Subcutaneous abdominal adipose tissue (tissue), 5 donors: Measurements from ENCODE around the gene TM4SF4.
"Not testable (repeated sequence)": the region's sequence is repeated elsewhere in the genome, so short reads cannot be mapped to it uniquely, and the experiment has no call there.

Source experiments
- H3K27ac ChIP-seq: one replicate; pipeline ENCODE4 v1.7.0; 2013; ENCODE audit warnings: low read depth, mild to moderate bottlenecking, inconsistent platforms, low read length, moderate library complexity
- H3K27me3 ChIP-seq, 5 donors: one replicate each; pipeline ENCODE4 v1.7.0; 2013; ENCODE audit warnings: low read length in 5 of 5, inconsistent platforms in 1 of 5; ENCODE audit not compliant: control insufficient read depth in 5 of 5, insufficient read depth in 4 of 5
- H3K36me3 ChIP-seq, 5 donors: one replicate each; pipeline ENCODE4 v1.7.0; 2013; ENCODE audit warnings: low read length in 5 of 5; ENCODE audit not compliant: control insufficient read depth in 5 of 5, insufficient read depth in 5 of 5
- H3K4me1 ChIP-seq, 5 donors: one replicate each; pipeline ENCODE4 v1.7.0; 2013; ENCODE audit warnings: low read length in 5 of 5, mild to moderate bottlenecking in 3 of 5, moderate library complexity in 1 of 5; ENCODE audit not compliant: control insufficient read depth in 5 of 5, insufficient read depth in 5 of 5
- H3K4me3 ChIP-seq, 5 donors: one replicate each; pipeline ENCODE4 v1.7.0; 2013; ENCODE audit warnings: low read length in 5 of 5, low read depth in 1 of 5
- H3K9ac ChIP-seq, 5 donors: one replicate each; pipeline ENCODE4 v1.7.0; 2013; ENCODE audit warnings: low read length in 5 of 5, mild to moderate bottlenecking in 4 of 5, moderate library complexity in 3 of 5
- H3K9me3 ChIP-seq, 5 donors: one replicate each; pipeline ENCODE4 v1.7.0; 2013; ENCODE audit warnings: low read length in 5 of 5; ENCODE audit not compliant: control insufficient read depth in 5 of 5
- donor health status: healthy.
- donor health status: healthy.
- donor health status: healthy.
- donor health status: healthy.
- donor health status: healthy.

The TM4SF4 gene

GRCh38 chr3:149441642-149442041 is 32.9 kb upstream of the TM4SF4 start:
- Histone ChIP-seq H3K4me1 (peaks cover 0 to 7% (median 5%) of the 10 kb centered on the region in 5 donors), H3K4me3 (no peak overlapping the region), H3K36me3 (no peaks in the 10 kb centered on the region), H3K9ac (no peak overlapping the region), H3K27ac (no peak overlapping the region), H3K9me3 (no peaks in the 10 kb centered on the region), H3K27me3 (no peaks in the 10 kb centered on the region)

GRCh38 chr3:149442043-149442442 is 32.5 kb upstream of the TM4SF4 start:
- Histone ChIP-seq H3K36me3 (no peaks in the 10 kb centered on the region), H3K4me1 (peaks cover 0 to 7% (median 5%) of the 10 kb centered on the region in 5 donors), H3K9me3 (no peaks in the 10 kb centered on the region), H3K9ac (no peak overlapping the region), H3K27ac (no peak overlapping the region), H3K27me3 (no peaks in the 10 kb centered on the region), H3K4me3 (no peak overlapping the region)

DNA sequence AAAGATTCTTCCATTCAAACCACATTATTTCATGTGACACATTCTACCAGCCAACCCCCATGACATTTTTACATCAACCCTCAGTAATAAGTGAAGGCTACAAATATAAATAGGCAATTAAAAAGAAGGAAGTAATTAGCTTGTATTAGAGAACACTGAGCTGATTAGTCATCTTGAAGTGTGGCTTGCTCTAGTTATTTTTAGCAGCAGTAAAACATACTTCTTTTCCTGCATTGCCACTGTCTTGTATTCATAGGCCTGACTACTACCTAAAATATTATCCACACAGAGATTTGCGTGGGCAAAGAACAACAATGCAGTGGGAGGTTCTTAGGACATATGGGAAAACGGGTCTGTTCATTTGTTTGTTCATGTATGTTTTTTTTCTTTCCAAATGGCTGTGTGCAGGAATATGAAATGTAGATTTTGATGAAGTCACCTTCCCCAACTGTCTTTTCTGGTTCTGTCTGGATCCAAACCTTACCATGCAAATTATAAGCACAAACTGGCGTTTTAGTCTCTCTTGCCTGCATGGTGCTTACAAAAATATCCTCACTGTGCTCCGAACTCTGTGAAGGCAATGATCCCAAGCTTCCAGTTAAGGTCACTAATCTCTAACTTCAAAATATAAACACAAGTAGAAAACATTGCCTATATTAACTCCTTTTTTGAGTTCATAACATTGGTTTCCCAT is 31.5 kb upstream of the TM4SF4 start:
- H3K9me3 ChIP-seq = no peaks in the 10 kb centered on the region
- H3K36me3 ChIP-seq = no peaks in the 10 kb centered on the region
- H3K4me3 ChIP-seq = no peak overlapping the region
- no peaks in the 10 kb centered on the region for H3K27me3 ChIP-seq
- H3K4me1 ChIP-seq = peaks cover 0 to 6% (median 0%) of the 10 kb centered on the region in 5 donors
- H3K27ac ChIP-seq = no peak overlapping the region
- H3K9ac ChIP-seq = no peak overlapping the region

GRCh38 chr3:149443545-149443912 is 31.0 kb upstream of the TM4SF4 start:
- no peaks in the 10 kb centered on the region for H3K9me3 ChIP-seq
- H3K4me1 ChIP-seq = peaks cover 0 to 12% (median 0%) of the 10 kb centered on the region in 5 donors
- no peaks in the 10 kb centered on the region for H3K27me3 ChIP-seq
- no peak overlapping the region for H3K4me3 ChIP-seq
- no peak overlapping the region for H3K27ac ChIP-seq
- H3K36me3 ChIP-seq = no peaks in the 10 kb centered on the region
- H3K9ac ChIP-seq = no peak overlapping the region

DNA sequence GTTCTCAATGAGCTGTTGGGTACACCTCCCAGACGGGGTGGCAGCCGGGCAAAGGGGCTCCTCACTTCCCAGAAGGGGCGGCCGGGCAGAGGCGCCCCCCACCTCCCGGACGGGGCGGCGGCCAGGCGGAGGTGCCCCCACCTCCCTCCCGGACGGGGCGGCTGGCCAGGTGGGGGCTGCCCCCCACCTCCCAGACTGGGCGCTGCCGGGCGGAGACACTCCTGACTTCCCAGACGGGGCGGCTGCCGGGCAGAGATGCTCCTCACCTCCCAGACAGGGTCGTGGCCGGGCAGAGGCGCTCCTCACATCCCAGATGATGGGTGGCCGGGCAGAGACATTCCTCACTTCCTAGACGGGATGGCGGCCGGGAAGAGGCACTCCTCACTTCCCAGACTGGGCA is 29.6 kb upstream of the TM4SF4 start:
- H3K4me3 ChIP-seq, H3K9me3 ChIP-seq, H3K27ac ChIP-seq, H3K9ac ChIP-seq, H3K36me3 ChIP-seq, H3K27me3 ChIP-seq: not testable (repeated sequence)
- H3K4me1 ChIP-seq = peaks cover 0 to 24% (median 0%) of the 10 kb centered on the region in 5 donors

DNA sequence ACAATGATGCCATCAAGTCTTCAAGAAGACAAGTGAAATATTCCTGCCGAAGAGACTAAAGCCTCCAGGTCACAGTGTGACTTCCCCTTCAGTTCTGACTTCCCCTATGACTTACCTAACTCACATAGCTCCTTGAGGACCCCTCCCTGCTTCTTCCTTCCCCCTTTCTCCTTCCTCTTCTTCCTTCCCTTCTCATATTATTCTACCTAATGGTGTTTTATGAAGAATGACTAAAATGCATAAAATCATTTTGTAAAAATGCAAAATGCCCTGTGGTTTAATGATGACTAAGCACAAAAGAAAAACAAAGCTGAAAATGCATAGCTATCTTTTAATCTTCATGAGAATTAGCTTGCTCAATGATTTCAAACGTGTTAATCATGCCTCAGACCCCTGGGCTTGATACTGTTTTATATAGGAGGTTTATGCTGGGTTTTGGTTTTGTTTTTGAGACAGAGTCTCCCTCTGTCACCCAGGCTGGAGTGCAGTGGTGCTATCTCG is 26.1 kb upstream of the TM4SF4 start:
- Histone ChIP-seq H3K36me3 (no peaks in the 10 kb centered on the region), H3K27ac (no peak overlapping the region), H3K4me1 (peaks cover 0 to 25% (median 0%) of the 10 kb centered on the region in 5 donors), H3K27me3 (no peaks in the 10 kb centered on the region), H3K9me3 (peaks cover 0 to 8% (median 4%) of the 10 kb centered on the region in 5 donors), H3K4me3 (no peak overlapping the region), H3K9ac (no peak overlapping the region)

DNA sequence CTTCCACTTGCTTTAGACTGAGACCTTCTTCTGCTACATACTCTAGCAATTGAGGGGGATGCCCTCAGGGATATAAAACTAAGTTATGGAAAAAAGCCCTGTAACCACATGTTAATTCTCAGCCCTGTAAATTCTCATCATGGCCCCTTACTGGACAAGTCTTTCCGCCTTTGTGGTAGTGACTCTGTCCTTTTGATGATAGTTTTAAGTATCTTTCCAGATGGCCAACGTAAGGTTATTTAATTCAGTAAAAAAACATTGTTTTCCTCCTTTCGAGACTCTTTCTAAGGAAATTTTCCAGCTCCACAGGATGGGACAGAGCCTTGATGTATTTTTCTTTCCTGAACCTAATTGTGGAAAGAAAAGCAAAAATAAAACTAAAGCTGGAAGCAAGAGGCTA is 25.3 kb upstream of the TM4SF4 start:
- no peak overlapping the region for H3K4me3 ChIP-seq
- H3K9ac ChIP-seq = no peak overlapping the region
- H3K27ac ChIP-seq = no peak overlapping the region

DNA sequence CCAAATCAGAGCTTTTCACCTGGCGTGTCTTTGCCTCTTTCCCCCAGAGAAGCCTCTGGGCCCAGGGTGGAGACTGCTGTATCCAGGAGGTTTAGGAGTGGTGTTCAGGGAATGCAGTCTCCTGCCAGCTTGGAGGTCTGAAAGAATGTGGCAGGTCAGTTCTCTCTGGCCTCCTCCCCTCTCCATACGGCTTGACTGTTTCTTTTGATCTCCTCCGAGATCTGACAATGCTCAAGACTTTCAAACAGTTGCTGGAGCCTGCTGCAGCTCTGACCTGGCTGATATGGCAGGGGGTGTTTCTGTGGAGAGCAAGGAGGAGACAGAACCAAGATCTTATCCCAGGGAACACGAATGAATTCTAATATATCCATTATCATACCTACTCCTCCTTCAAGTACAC is 24.7 kb upstream of the TM4SF4 start:
- Histone ChIP-seq H3K27me3 (no peaks in the 10 kb centered on the region), H3K9ac (no peak overlapping the region), H3K36me3 (no peaks in the 10 kb centered on the region), H3K9me3 (peaks cover 0 to 8% (median 4%) of the 10 kb centered on the region in 5 donors), H3K4me1 (peaks cover 0 to 25% (median 0%) of the 10 kb centered on the region in 5 donors), H3K27ac (no peak overlapping the region), H3K4me3 (no peak overlapping the region)

More for the DNA sequence above, 25.3 kb upstream of the TM4SF4 start:
- Histone ChIP-seq H3K27me3 (no peaks in the 10 kb centered on the region), H3K36me3 (no peaks in the 10 kb centered on the region), H3K9me3 (peaks cover 0 to 8% (median 4%) of the 10 kb centered on the region in 5 donors), H3K4me1 (peaks cover 0 to 25% (median 0%) of the 10 kb centered on the region in 5 donors)

GRCh38 chr3:149450281-149450680 is 24.2 kb upstream of the TM4SF4 start:
- Histone ChIP-seq H3K4me3 (no peak overlapping the region), H3K27ac (no peak overlapping the region), H3K36me3 (no peaks in the 10 kb centered on the region), H3K9me3 (peaks cover 0 to 8% (median 4%) of the 10 kb centered on the region in 5 donors), H3K4me1 (peaks cover 0 to 25% (median 0%) of the 10 kb centered on the region in 5 donors), H3K9ac (no peak overlapping the region), H3K27me3 (no peaks in the 10 kb centered on the region)

GRCh38 chr3:149452036-149452435 is 22.5 kb upstream of the TM4SF4 start:
- no peak overlapping the region for H3K4me3 ChIP-seq
- H3K27me3 ChIP-seq = no peaks in the 10 kb centered on the region
- no peaks in the 10 kb centered on the region for H3K36me3 ChIP-seq
- H3K4me1 ChIP-seq = peaks cover 0 to 25% (median 0%) of the 10 kb centered on the region in 5 donors
- peaks cover 0 to 8% (median 4%) of the 10 kb centered on the region in 5 donors for H3K9me3 ChIP-seq
- no peak overlapping the region for H3K9ac ChIP-seq
- no peak overlapping the region for H3K27ac ChIP-seq
